Bronchial epithelial cell (primary cell): Measurements from ENCODE around the gene RPL41. TPM values are rescaled to one million over a fixed set of nuclear protein-coding genes. Genes with fewer than 3 reads are reported as not detected.

ENCODE experiments used
- DNase-seq: peaks from one replicate; pipeline ENCODE4 v3.0.0-alpha.2; 2010; ENCODE audit warnings: low read depth
- FAIRE-seq: peaks from 2 replicates; lab custom pipeline; 2011; peaks lifted over from hg19 to GRCh38; lab: Jason Lieb, UNC
- H3K27me3 ChIP-seq: 2 replicates; pipeline ENCODE4 v1.5.1; 2011; ENCODE audit warnings: low read length; ENCODE audit not compliant: control insufficient read depth, insufficient read depth
- H3K36me3 ChIP-seq: 2 replicates; pipeline ENCODE4 v1.5.1; 2011; ENCODE audit warnings: low read length; ENCODE audit not compliant: control insufficient read depth, insufficient read depth
- H3K4me3 ChIP-seq: 2 replicates; pipeline ENCODE4 v1.5.1; 2011; ENCODE audit warnings: mild to moderate bottlenecking, low read depth, low read length, control low read depth
- CTCF ChIP-seq: IDR thresholded peaks from 2 replicates; pipeline ENCODE4 v1.5.1; 2011; ENCODE audit warnings: mild to moderate bottlenecking, moderate library complexity, low read length, control low read depth, inconsistent platforms; ENCODE audit not compliant: insufficient read depth, severe bottlenecking
- total RNA-seq: library from RNA; depleted of rRNA; stranded (reverse); fragments of >200 nt; gene quantifications from 2 replicates; pipeline ENCODE4 v1.2.1, GENCODE V29; 2014

The RPL41 gene
- total RNA-seq, 1 donor from 2014 or later, result 3,411 TPM

GRCh38 chr12:56159482-56160192, 43.2 kb downstream of the RPL41 start:
- no peak for DNase-seq
- no peak for FAIRE-seq
- H3K36me3 ChIP-seq, result peaks cover 31% of the 10 kb centered on the region
- peak overlapping the region; percentile 98 for H3K4me3 ChIP-seq
- no peaks in the 10 kb centered on the region for H3K27me3 ChIP-seq
- no peak for TF ChIP-seq CTCF

GRCh38 chr12:56160193-56160763, 43.8 kb downstream of the RPL41 start:
- TF ChIP-seq CTCF, result no peak
- Histone ChIP-seq H3K4me3 (peak overlapping the region; percentile 98), H3K27me3 (no peaks in the 10 kb centered on the region), H3K36me3 (peaks cover 33% of the 10 kb centered on the region)
- FAIRE-seq (no peak), DNase-seq (peak; percentile 36)

- TF ChIP-seq CTCF, result no peak
- FAIRE-seq (no peak), DNase-seq (no peak)
- peaks cover 37% of the 10 kb centered on the region for H3K36me3 ChIP-seq
- H3K4me3 ChIP-seq, result no peak overlapping the region
- no peaks in the 10 kb centered on the region for H3K27me3 ChIP-seq
These were observed 44.7 kb downstream of the RPL41 start for GRCh38 chr12:56160894-56161689.

GRCh38 chr12:56161690-56162351, 45.4 kb downstream of the RPL41 start:
- TF ChIP-seq CTCF, result no peak
- H3K27me3 ChIP-seq, result no peaks in the 10 kb centered on the region
- peaks cover 37% of the 10 kb centered on the region for H3K36me3 ChIP-seq
- FAIRE-seq (no peak), DNase-seq (no peak)
- H3K4me3 ChIP-seq, result no peak overlapping the region

GRCh38 chr12:56162468-56163290, 46.2 kb downstream of the RPL41 start:
- DNase-seq, result no peak
- Histone ChIP-seq H3K27me3 (no peaks in the 10 kb centered on the region), H3K4me3 (no peak overlapping the region), H3K36me3 (peaks cover 39% of the 10 kb centered on the region)
- FAIRE-seq, result no peak
- TF ChIP-seq CTCF, result no peak
